GM21423 (cell line): ENCODE results near the gene OTOGL.
"Not testable (repeated sequence)": the region's sequence is repeated elsewhere in the genome, so short reads cannot be mapped to it uniquely, and the experiment has no call there.

ENCODE experiments used
- ATAC-seq: cut with Tn5 transposase; IDR thresholded peaks from one replicate; pipeline ENCODE4 v1.9.1; 2021; ENCODE audit warnings: mild to moderate bottlenecking, moderate library complexity; ENCODE audit not compliant: unreplicated experiment

Gene OTOGL

GRCh38 chr12:80219345-80219744 lies 120.0 kb downstream of the OTOGL start:
- ATAC-seq = no peak

DNA sequence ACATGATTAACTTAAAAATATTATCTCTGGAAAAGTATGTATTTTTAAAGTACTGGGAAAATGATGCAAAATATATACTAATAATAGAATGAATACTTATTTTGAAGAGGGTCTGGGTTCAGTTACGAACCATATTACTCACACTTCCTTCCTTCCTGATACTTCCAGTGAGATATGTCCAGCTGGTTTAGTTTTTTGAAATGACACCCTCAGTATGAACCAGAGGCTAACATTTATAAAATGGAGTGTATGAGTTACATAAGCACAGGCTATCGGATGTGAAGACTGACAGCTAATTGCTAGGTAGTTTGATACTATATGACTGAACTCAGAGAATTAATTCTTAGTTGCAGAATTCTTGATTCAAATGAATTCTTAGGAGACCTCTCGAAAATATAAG lies 122.9 kb downstream of the OTOGL start:
- no peak for ATAC-seq

DNA sequence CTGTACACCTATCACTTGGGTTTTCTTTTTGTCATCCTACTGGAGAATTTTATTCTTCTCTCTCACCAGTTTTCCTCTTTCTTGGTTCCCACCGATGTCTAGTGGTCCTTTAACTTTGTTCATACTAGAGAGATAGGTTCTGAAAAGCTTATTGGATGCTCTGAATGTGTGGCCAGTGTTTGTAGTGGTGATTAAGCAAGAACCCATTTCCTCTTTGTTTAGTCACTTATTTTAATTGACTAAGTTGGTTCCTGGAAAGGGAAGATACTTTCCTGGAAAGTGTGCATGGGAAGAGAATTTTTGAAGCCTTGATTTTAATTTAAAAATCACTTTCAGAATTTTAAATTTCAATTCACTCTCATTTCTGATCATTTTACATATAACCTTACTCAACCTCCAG lies 127.2 kb downstream of the OTOGL start:
- ATAC-seq = no peak

GRCh38 chr12:80227904-80228303 lies 128.6 kb downstream of the OTOGL start:
- ATAC-seq = not testable (repeated sequence)

- no peak for ATAC-seq
Observed at GRCh38 chr12:80230068-80230467, 130.7 kb downstream of the OTOGL start.

DNA sequence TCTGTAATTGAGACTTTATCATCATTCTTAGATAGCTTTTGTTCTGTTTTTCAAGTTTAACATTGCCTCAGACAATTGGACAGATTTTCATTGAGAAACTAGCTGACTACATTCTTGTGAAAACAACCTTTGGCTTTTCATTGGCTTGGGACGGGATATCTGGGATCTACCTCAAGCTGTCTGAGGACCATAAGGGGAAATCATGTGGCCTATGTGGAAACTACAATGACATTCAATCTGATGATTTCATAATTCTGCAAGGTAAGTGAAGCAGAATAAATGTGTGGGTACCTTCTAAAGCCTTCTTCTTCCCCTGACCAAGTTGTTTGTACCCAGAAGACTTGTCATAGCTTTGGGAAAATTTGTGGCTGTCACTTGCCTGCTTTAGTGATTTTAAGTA lies 133.5 kb downstream of the OTOGL start:
- no peak for ATAC-seq

- ATAC-seq = no peak
Observed at GRCh38 chr12:80233926-80234325, 134.6 kb downstream of the OTOGL start.

GRCh38 chr12:80234667-80235066 lies 135.3 kb downstream of the OTOGL start:
- ATAC-seq = no peak

- ATAC-seq = no peak
Observed at GRCh38 chr12:80235944-80236343, 136.6 kb downstream of the OTOGL start.

GRCh38 chr12:80239867-80240266 lies 140.5 kb downstream of the OTOGL start:
- ATAC-seq = no peak

DNA sequence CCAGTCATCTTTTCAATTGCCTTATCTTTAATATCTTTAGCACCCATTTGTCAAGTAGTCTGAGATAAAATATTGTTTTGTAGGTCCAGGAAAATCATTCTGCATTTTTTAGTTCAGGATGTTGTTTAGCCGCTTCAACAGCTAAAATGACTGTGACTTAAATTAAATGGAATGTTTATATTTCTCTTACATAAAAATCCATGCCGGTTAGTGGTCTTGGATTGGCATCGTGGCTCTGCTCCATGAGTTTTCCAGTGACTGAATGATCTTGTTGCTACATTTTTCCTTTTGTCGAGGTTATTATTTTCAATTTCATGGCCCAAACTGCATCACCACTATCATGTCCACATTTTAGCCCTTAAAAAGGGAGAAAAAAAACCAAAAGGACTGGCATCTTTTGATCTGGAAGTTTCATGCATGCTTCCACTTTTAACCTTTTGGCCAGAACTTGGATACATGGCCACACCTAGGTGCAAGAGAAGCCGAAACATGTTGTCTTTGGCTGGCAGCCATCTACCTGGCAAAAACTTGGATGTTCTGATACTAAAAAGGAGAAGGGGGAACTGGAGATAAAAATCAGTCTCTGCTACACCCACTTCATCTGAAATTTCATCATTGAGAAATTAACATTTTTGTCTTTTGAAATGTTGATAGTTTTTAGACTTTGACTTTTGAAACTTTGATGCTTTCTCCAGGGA lies 142.4 kb downstream of the OTOGL start:
- no peak for ATAC-seq

- no peak for ATAC-seq
Observed at GRCh38 chr12:80242321-80242720, 143.0 kb downstream of the OTOGL start.

GRCh38 chr12:80249581-80249980 lies 150.2 kb downstream of the OTOGL start:
- not testable (repeated sequence) for ATAC-seq

DNA sequence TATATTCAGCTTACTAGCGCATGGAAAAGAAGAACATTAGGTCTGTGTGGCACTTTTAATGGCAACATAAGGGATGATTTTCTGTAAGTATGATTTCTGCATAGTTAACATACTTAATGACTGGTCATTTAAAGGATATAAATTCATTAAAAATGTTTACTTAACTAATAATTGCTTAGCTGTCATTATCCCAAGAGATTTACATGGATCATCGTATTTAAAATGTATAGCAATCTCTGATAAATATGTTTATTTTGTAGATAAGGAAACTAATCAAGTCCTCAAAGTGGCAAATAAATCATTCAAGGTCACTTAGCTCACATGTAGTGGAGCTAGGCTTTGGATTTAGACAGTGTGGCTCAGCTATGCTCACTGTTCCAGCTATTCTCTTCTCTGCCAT lies 158.6 kb downstream of the OTOGL start:
- no peak for ATAC-seq

DNA sequence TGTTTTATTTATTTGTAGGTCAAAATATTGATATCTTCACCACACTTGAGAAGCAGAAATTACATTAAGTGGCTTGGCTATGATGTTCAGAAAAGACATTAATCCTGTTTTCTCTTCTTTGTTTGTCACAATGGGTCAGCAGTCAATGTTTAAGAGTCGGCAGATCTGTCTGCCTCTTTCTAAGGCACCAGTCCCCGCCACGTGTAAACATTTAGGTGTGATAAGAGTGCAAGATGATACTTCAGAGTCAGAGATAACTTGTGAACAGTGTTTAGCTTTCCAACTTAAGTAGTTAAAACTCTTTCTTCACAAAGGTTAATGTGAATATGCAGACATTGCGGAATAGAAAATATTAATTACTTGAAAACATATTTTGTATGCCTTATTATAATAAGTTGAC lies 160.9 kb downstream of the OTOGL start:
- ATAC-seq = no peak

- ATAC-seq = no peak
Observed at GRCh38 chr12:80261403-80261802, 162.1 kb downstream of the OTOGL start.

GRCh38 chr12:80262346-80262745 lies 163.0 kb downstream of the OTOGL start:
- no peak for ATAC-seq

- ATAC-seq = no peak
Observed at GRCh38 chr12:80262771-80263170, 163.4 kb downstream of the OTOGL start.

DNA sequence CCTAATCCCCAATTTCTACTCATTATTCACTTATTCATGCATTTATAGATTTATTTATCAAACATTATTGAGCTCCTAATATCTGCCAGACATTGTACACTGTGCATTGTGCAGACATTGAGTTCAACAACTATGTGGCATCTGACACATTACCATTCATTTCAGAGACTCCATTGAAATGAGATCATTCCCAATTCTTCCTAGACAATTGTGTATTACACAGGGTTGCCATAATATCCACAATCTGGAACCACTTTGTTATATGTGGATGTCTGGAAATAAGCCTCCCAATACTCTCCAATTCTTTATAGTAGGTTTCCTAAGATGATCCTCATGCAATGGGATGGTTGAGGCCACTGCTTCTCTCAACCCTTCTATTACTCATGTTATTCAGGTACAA lies 165.0 kb downstream of the OTOGL start:
- ATAC-seq = no peak

DNA sequence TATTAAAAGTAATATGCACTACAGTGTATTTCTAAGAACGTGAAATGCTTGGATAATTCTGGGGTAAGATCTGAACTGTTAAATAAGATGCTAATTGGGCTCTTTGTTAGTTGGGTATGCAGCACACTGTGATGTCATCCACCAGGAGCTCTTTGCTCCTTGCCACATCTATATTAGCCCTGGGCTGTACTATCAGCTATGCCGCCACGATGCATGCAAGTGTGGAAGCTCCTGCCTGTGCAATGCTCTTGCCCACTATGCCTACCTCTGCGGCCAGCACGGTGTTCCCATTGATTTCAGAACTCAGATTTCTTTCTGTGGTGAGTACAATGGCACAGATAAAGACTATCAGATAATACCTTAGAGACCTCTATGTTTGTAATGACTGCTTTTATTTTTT lies 165.6 kb downstream of the OTOGL start:
- no peak for ATAC-seq

DNA sequence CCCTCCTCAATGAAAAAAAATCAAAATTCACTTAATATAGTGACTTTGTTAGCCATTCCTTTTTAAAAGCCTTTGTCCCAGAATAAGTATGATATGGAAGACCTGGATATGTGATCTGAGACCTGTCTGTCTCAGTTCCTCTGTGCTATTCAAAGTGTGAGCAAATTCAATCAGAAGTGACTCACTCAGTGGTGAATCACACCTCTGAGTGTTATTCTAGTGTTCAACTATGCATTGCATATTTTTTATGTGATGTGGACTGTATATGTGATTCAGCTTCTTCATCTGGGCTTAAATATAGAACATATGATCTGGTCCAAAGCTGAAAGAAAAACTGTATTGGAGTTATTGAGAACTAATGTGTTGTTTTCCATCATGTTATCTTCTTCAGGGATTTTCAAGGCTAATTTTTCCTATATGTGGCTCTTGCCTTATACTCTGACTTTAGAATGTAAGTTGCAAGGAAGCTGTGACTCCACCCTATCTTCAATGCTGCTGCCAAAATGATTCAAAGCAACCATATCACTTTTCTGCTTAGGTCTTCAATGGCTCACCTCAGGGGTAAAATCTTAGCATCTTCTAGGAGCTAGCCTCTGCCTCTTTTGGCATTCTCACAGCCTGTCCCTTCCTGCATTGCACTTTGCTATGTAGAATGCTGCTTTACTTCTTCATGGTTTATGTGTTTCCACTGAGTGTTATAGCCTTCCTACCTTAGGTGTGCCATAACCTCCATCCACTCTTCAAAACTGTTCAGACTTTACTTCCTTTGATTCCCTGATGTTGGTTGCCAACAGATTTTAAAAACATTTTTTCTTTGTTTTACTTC lies 169.8 kb downstream of the OTOGL start:
- ATAC-seq = no peak

GRCh38 chr12:80269803-80270552 lies 170.6 kb downstream of the OTOGL start:
- no peak for ATAC-seq
